Measurements from ENCODE around the gene EPB41L2. TPM values are rescaled to one million over a fixed set of nuclear protein-coding genes. Genes with fewer than 3 reads are reported as not detected.

The EPB41L2 gene
- total RNA-seq, 1 donor = 47.4 TPM

DNA sequence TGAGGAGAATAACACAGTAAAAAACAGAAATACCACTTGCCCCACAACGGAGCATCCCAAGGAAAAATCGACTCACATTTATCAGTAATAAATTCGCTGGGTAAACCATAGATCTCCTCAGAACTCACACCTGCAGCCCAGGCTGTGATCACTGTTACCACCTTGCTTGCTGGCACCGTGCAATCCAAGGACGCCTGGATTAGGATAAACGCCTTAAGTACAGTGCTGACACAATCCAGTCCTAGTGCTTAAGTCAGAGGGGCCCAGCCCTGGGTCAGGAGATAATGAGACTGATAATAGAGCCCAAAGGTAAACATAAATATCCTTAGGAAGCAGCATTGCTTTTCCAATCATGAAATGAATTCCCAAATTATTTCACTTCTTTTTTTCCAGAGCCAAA lies 62.5 kb downstream of the EPB41L2 start:
- no peaks in the 10 kb centered on the region for H3K36me3 ChIP-seq (ENCODE audit: insufficient read depth, low read length)
- H3K27me3 ChIP-seq (ENCODE audit: insufficient read depth, low read length) = no peaks in the 10 kb centered on the region
- peaks cover 39% of the 10 kb centered on the region for H3K4me1 ChIP-seq (ENCODE audit: insufficient read depth, low read length)
- H3K27ac ChIP-seq (ENCODE audit: low read depth, low read length) = no peak overlapping the region
- H2AFZ ChIP-seq (ENCODE audit: low read length) = no peak overlapping the region
- H3K4me2 ChIP-seq (ENCODE audit: insufficient read depth, low read length) = no peak overlapping the region
- TF ChIP-seq, protein P1, sequence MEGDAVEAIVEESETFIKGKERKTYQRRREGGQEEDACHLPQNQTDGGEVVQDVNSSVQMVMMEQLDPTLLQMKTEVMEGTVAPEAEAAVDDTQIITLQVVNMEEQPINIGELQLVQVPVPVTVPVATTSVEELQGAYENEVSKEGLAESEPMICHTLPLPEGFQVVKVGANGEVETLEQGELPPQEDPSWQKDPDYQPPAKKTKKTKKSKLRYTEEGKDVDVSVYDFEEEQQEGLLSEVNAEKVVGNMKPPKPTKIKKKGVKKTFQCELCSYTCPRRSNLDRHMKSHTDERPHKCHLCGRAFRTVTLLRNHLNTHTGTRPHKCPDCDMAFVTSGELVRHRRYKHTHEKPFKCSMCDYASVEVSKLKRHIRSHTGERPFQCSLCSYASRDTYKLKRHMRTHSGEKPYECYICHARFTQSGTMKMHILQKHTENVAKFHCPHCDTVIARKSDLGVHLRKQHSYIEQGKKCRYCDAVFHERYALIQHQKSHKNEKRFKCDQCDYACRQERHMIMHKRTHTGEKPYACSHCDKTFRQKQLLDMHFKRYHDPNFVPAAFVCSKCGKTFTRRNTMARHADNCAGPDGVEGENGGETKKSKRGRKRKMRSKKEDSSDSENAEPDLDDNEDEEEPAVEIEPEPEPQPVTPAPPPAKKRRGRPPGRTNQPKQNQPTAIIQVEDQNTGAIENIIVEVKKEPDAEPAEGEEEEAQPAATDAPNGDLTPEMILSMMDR (IDR thresholded peaks at IDR 0.05; ENCODE audit: extremely low read depth, low read depth, low read length) = no peak
- no peak overlapping the region for H3K4me3 ChIP-seq (ENCODE audit: insufficient read depth, low read length)
- peaks cover 3% of the 10 kb centered on the region for H4K20me1 ChIP-seq (ENCODE audit: insufficient read depth, low read length)
- DNase-seq (ENCODE audit: insufficient read length, low spot score, missing footprints) = no peak
- no peaks in the 10 kb centered on the region for H3K9me3 ChIP-seq (ENCODE audit: low read depth, low read length)
- H3K79me2 ChIP-seq (ENCODE audit: insufficient read depth, low read length) = peaks cover 56% of the 10 kb centered on the region

DNA sequence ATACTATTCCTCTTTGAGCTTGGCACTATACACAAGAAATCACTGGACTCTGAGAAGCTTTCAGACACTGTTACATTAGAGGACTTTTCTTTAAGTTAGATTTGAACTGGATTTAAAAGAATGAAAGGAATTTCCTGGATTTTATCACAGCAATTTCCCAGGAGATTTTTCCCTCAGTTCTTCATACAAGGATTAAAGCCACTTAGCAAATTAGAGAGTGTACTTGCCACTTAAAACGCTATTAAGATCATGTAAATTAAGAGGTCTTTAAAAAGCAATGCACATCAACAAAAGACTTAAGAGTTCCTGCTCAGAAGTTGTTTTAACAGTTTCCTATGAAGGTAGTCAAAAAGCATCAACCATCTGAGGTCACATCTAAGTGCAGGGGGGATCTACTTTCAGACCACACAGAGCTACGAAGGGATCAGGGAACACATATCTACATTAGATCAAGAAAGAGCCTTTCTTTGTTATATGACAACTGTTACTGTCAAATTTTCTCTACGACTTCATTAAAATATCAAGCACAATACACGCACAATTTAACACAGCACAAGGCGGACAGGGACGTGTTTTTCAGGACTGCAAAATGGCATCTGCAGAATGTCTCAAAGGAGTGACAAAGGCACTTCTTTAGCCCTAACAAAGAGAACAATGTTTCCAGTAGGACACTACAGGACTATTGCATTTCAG lies 65.8 kb downstream of the EPB41L2 start:
- TF ChIP-seq, protein P1 (IDR thresholded peaks at IDR 0.05; ENCODE audit: extremely low read depth, low read depth, low read length) = no peak
- Histone ChIP-seq H3K4me3 (ENCODE audit: insufficient read depth, low read length) (peak overlapping the region; percentile 12), H3K27me3 (ENCODE audit: insufficient read depth, low read length) (no peaks in the 10 kb centered on the region), H3K27ac (ENCODE audit: low read depth, low read length) (peak overlapping the region; percentile 22), H2AFZ (ENCODE audit: low read length) (no peak overlapping the region), H3K36me3 (ENCODE audit: insufficient read depth, low read length) (no peaks in the 10 kb centered on the region), H3K9me3 (ENCODE audit: low read depth, low read length) (no peaks in the 10 kb centered on the region), H3K4me2 (ENCODE audit: insufficient read depth, low read length) (peak overlapping the region; percentile 65), H3K79me2 (ENCODE audit: insufficient read depth, low read length) (peaks cover 63% of the 10 kb centered on the region), H4K20me1 (ENCODE audit: insufficient read depth, low read length) (no peaks in the 10 kb centered on the region), H3K4me1 (ENCODE audit: insufficient read depth, low read length) (peaks cover 25% of the 10 kb centered on the region)
- no peak for DNase-seq (ENCODE audit: insufficient read length, low spot score, missing footprints)

DNA sequence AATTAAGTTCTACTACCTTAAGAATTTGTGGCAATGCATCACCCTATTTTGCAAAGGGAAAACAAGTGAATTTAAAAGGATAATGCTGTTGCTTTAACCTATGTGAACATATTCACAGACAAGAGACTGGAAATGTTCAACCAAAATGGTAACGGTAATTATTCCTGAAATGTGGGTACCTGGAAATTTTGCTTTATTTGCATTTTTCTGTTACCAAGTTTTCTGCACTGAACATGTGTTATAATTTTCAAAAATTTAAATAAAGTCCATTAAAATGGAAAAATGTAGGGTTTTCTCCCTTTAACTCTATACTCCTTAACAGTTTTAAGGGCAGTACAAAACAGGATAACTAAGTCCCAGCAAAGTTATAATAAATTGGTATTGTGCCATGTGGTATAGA lies 66.4 kb downstream of the EPB41L2 start:
- Histone ChIP-seq H3K4me1 (ENCODE audit: insufficient read depth, low read length) (peaks cover 28% of the 10 kb centered on the region), H3K79me2 (ENCODE audit: insufficient read depth, low read length) (peaks cover 64% of the 10 kb centered on the region), H3K27ac (ENCODE audit: low read depth, low read length) (peak overlapping the region; percentile 22), H3K27me3 (ENCODE audit: insufficient read depth, low read length) (no peaks in the 10 kb centered on the region), H3K4me3 (ENCODE audit: insufficient read depth, low read length) (peak overlapping the region; percentile 12), H4K20me1 (ENCODE audit: insufficient read depth, low read length) (no peaks in the 10 kb centered on the region), H3K4me2 (ENCODE audit: insufficient read depth, low read length) (peak overlapping the region; percentile 65), H3K9me3 (ENCODE audit: low read depth, low read length) (no peaks in the 10 kb centered on the region), H3K36me3 (ENCODE audit: insufficient read depth, low read length) (no peaks in the 10 kb centered on the region), H2AFZ (ENCODE audit: low read length) (no peak overlapping the region)
- no peak for DNase-seq (ENCODE audit: insufficient read length, low spot score, missing footprints)
- TF ChIP-seq, protein P1 (IDR thresholded peaks at IDR 0.05; ENCODE audit: extremely low read depth, low read depth, low read length) = no peak

DNA sequence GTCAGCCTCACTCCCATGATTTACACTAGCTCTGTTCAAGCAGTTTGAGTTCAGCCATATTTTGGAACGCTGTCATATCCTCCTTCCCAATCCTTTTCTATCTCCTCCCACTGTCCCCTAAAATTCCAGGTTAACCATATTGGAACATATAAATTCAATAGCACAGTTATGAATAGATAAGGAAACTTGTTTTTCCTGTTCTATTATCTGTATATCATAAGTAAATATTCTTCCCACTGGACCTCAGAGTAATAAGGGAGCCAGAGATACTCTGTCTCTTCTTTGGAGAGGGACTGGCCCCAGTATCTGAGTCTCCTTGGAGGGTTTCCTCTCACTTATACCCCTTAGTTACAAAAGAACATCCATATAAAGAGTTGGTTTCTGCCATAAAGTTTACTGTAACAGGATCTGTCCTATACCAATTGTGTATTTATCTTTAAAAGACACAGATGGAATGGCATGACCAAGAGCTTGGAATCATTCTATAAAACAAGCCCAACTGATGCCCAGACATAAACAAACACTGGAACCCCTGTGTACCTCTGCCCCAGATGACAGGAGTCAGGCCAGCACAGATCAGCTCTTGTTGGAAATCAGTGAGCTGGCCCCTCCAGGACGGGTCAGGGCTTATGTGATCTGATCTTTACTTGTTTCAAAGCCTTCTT lies 67.1 kb downstream of the EPB41L2 start:
- Histone ChIP-seq H3K27ac (ENCODE audit: low read depth, low read length) (no peak overlapping the region), H3K4me1 (ENCODE audit: insufficient read depth, low read length) (peaks cover 31% of the 10 kb centered on the region), H3K9me3 (ENCODE audit: low read depth, low read length) (no peaks in the 10 kb centered on the region), H3K4me3 (ENCODE audit: insufficient read depth, low read length) (no peak overlapping the region), H2AFZ (ENCODE audit: low read length) (no peak overlapping the region), H4K20me1 (ENCODE audit: insufficient read depth, low read length) (no peaks in the 10 kb centered on the region), H3K27me3 (ENCODE audit: insufficient read depth, low read length) (no peaks in the 10 kb centered on the region), H3K4me2 (ENCODE audit: insufficient read depth, low read length) (no peak overlapping the region), H3K36me3 (ENCODE audit: insufficient read depth, low read length) (no peaks in the 10 kb centered on the region), H3K79me2 (ENCODE audit: insufficient read depth, low read length) (peaks cover 64% of the 10 kb centered on the region)
- TF ChIP-seq, protein P1 (IDR thresholded peaks at IDR 0.05; ENCODE audit: extremely low read depth, low read depth, low read length) = no peak
- no peak for DNase-seq (ENCODE audit: insufficient read length, low spot score, missing footprints)

Data from osteoblast (primary cell).